HEK293 (cell line): ENCODE results near the gene ASPRV1.

ENCODE experiments used
- ATF2 ChIP-seq: fragments of 450-650 bp; formaldehyde crosslinking; IDR thresholded peaks from 2 replicates; pipeline ENCODE4 v1.5.1; 2016; ENCODE audit warnings: missing biosample characterization, missing genetic modification characterization, low read depth
- CTCF ChIP-seq: fragments of 450-650 bp; formaldehyde crosslinking; IDR thresholded peaks from 2 replicates; pipeline ENCODE4 v1.5.1; 2016; ENCODE audit warnings: missing biosample characterization, missing genetic modification characterization
- KLF1 ChIP-seq: fragments of 450-650 bp; formaldehyde crosslinking; IDR thresholded peaks from 2 replicates; pipeline ENCODE4 v1.5.1; 2016; ENCODE audit warnings: missing biosample characterization, missing genetic modification characterization
- REST ChIP-seq: fragments of 450-650 bp; formaldehyde crosslinking; IDR thresholded peaks from 2 replicates; pipeline ENCODE4 v1.5.1; 2016; ENCODE audit warnings: missing biosample characterization, missing genetic modification characterization
- SCRT2 ChIP-seq: fragments of 450-650 bp; formaldehyde crosslinking; IDR thresholded peaks from 2 replicates; pipeline ENCODE4 v1.5.1; 2016; ENCODE audit warnings: missing biosample characterization, missing genetic modification characterization
- YY1 ChIP-seq: fragments of 450-650 bp; formaldehyde crosslinking; IDR thresholded peaks from 2 replicates; pipeline ENCODE4 v1.5.1; 2018; ENCODE audit warnings: missing biosample characterization, missing genetic modification characterization
- ZNF423 ChIP-seq: fragments of 450-650 bp; formaldehyde crosslinking; IDR thresholded peaks from 2 replicates; pipeline ENCODE4 v1.5.1; 2016; ENCODE audit warnings: missing biosample characterization, missing genetic modification characterization

- TF ChIP-seq KLF1 (tag by site-specific recombination): no peak
- no peak for TF ChIP-seq SCRT2 (tag by site-specific recombination)
- no peak for TF ChIP-seq ZNF423 (tag by site-specific recombination)
- no peak for TF ChIP-seq YY1 (tag by site-specific recombination)
- no peak for TF ChIP-seq CTCF
- TF ChIP-seq REST (tag by site-specific recombination): no peak
- TF ChIP-seq ATF2: no peak
Observed at GRCh38 chr2:69986691-69987090, 25.3 kb upstream of the ASPRV1 start.
